ENCODE data around the gene COBLL1. TPM values are rescaled to one million over a fixed set of nuclear protein-coding genes. Genes with fewer than 3 reads are reported as not detected.
A peak's percentile ranks its signal among the peaks of the same experiment; 100 is the strongest.

The COBLL1 gene
- total RNA-seq, 1 experiment from 2014 or later = 0.04 TPM

GRCh38 chr2:164722616-164723338 is 118.8 kb downstream of the COBLL1 start:
- Histone ChIP-seq H3K79me2 (ENCODE audit: low read length) (no peaks in the 10 kb centered on the region), H3K4me3 (ENCODE audit: low read length) (no peak overlapping the region), H3K4me1 (ENCODE audit: low read length) (no peaks in the 10 kb centered on the region), H4K20me1 (ENCODE audit: insufficient read depth, low read depth, low read length) (no peaks in the 10 kb centered on the region), H2AFZ (ENCODE audit: low read length) (no peak overlapping the region), H3K9ac (ENCODE audit: low read length) (no peak overlapping the region), H3K27me3 (ENCODE audit: low read length) (no peaks in the 10 kb centered on the region), H3K36me3 (ENCODE audit: insufficient read depth, low read length) (no peaks in the 10 kb centered on the region), H3K4me2 (ENCODE audit: low read depth, low read length, poor library complexity, severe bottlenecking) (no peak overlapping the region), H3K9me2 (replicated peaks; ENCODE audit: insufficient read depth, low read length) (no peaks in the 10 kb centered on the region), H3K27ac (ENCODE audit: low read length) (no peak overlapping the region), H3K9me3 (ENCODE audit: low read length) (no peaks in the 10 kb centered on the region)
- no peak for DNase-seq

GRCh38 chr2:164721430-164721829 is 120.2 kb downstream of the COBLL1 start:
- DNase-seq = no peak
- Histone ChIP-seq H2AFZ (ENCODE audit: low read length) (no peak overlapping the region), H3K4me1 (ENCODE audit: low read length) (no peaks in the 10 kb centered on the region), H3K9me3 (ENCODE audit: low read length) (no peaks in the 10 kb centered on the region), H3K4me3 (ENCODE audit: low read length) (no peak overlapping the region), H3K27me3 (ENCODE audit: low read length) (no peaks in the 10 kb centered on the region), H3K9ac (ENCODE audit: low read length) (no peak overlapping the region), H3K36me3 (ENCODE audit: insufficient read depth, low read length) (no peaks in the 10 kb centered on the region), H3K9me2 (replicated peaks; ENCODE audit: insufficient read depth, low read length) (no peaks in the 10 kb centered on the region), H4K20me1 (ENCODE audit: insufficient read depth, low read depth, low read length) (no peaks in the 10 kb centered on the region), H3K4me2 (ENCODE audit: low read depth, low read length, poor library complexity, severe bottlenecking) (no peak overlapping the region), H3K79me2 (ENCODE audit: low read length) (no peaks in the 10 kb centered on the region), H3K27ac (ENCODE audit: low read length) (no peak overlapping the region)

GRCh38 chr2:164719996-164720941 is 121.4 kb downstream of the COBLL1 start:
- Histone ChIP-seq H3K9ac (ENCODE audit: low read length) (no peak overlapping the region), H4K20me1 (ENCODE audit: insufficient read depth, low read depth, low read length) (no peaks in the 10 kb centered on the region), H3K4me1 (ENCODE audit: low read length) (no peaks in the 10 kb centered on the region), H3K4me3 (ENCODE audit: low read length) (no peak overlapping the region), H3K27ac (ENCODE audit: low read length) (no peak overlapping the region), H3K79me2 (ENCODE audit: low read length) (no peaks in the 10 kb centered on the region), H3K27me3 (ENCODE audit: low read length) (no peaks in the 10 kb centered on the region), H3K36me3 (ENCODE audit: insufficient read depth, low read length) (no peaks in the 10 kb centered on the region), H3K9me2 (replicated peaks; ENCODE audit: insufficient read depth, low read length) (no peaks in the 10 kb centered on the region), H3K9me3 (ENCODE audit: low read length) (no peaks in the 10 kb centered on the region), H3K4me2 (ENCODE audit: low read depth, low read length, poor library complexity, severe bottlenecking) (no peak overlapping the region), H2AFZ (ENCODE audit: low read length) (no peak overlapping the region)
- no peak for DNase-seq

- Histone ChIP-seq H3K4me1 (ENCODE audit: low read length) (no peaks in the 10 kb centered on the region), H3K36me3 (ENCODE audit: insufficient read depth, low read length) (no peaks in the 10 kb centered on the region)
Observed at GRCh38 chr2:164717000-164717803, 124.4 kb downstream of the COBLL1 start.

GRCh38 chr2:164714471-164714870 is 127.2 kb downstream of the COBLL1 start:
- Histone ChIP-seq H4K20me1 (ENCODE audit: insufficient read depth, low read depth, low read length) (no peaks in the 10 kb centered on the region), H3K4me1 (ENCODE audit: low read length) (no peaks in the 10 kb centered on the region), H3K4me3 (ENCODE audit: low read length) (no peak overlapping the region), H2AFZ (ENCODE audit: low read length) (no peak overlapping the region), H3K9ac (ENCODE audit: low read length) (no peak overlapping the region), H3K36me3 (ENCODE audit: insufficient read depth, low read length) (no peaks in the 10 kb centered on the region), H3K27ac (ENCODE audit: low read length) (no peak overlapping the region), H3K79me2 (ENCODE audit: low read length) (no peaks in the 10 kb centered on the region), H3K4me2 (ENCODE audit: low read depth, low read length, poor library complexity, severe bottlenecking) (no peak overlapping the region), H3K9me2 (replicated peaks; ENCODE audit: insufficient read depth, low read length) (no peaks in the 10 kb centered on the region), H3K9me3 (ENCODE audit: low read length) (no peaks in the 10 kb centered on the region), H3K27me3 (ENCODE audit: low read length) (no peaks in the 10 kb centered on the region)
- no peak for DNase-seq

More at GRCh38 chr2:164717000-164717803, 124.4 kb downstream of the COBLL1 start:
- H3K27me3 ChIP-seq (ENCODE audit: low read length) = no peaks in the 10 kb centered on the region
- peak; percentile 64 for DNase-seq
- no peaks in the 10 kb centered on the region for H3K9me3 ChIP-seq (ENCODE audit: low read length)
- H3K79me2 ChIP-seq (ENCODE audit: low read length) = no peaks in the 10 kb centered on the region
- no peak overlapping the region for H3K9ac ChIP-seq (ENCODE audit: low read length)
- no peaks in the 10 kb centered on the region for H3K9me2 ChIP-seq (replicated peaks; ENCODE audit: insufficient read depth, low read length)
- H4K20me1 ChIP-seq (ENCODE audit: insufficient read depth, low read depth, low read length) = no peaks in the 10 kb centered on the region
- H3K4me3 ChIP-seq (ENCODE audit: low read length) = no peak overlapping the region
- H2AFZ ChIP-seq (ENCODE audit: low read length) = no peak overlapping the region
- H3K4me2 ChIP-seq (ENCODE audit: low read depth, low read length, poor library complexity, severe bottlenecking) = no peak overlapping the region
- no peak overlapping the region for H3K27ac ChIP-seq (ENCODE audit: low read length)

- no peak for DNase-seq
- Histone ChIP-seq H3K9me2 (replicated peaks; ENCODE audit: insufficient read depth, low read length) (no peaks in the 10 kb centered on the region), H4K20me1 (ENCODE audit: insufficient read depth, low read depth, low read length) (no peaks in the 10 kb centered on the region), H3K4me1 (ENCODE audit: low read length) (no peaks in the 10 kb centered on the region), H3K27me3 (ENCODE audit: low read length) (no peaks in the 10 kb centered on the region), H3K9me3 (ENCODE audit: low read length) (no peaks in the 10 kb centered on the region), H3K9ac (ENCODE audit: low read length) (no peak overlapping the region), H3K79me2 (ENCODE audit: low read length) (no peaks in the 10 kb centered on the region), H2AFZ (ENCODE audit: low read length) (no peak overlapping the region), H3K4me2 (ENCODE audit: low read depth, low read length, poor library complexity, severe bottlenecking) (no peak overlapping the region), H3K27ac (ENCODE audit: low read length) (no peak overlapping the region), H3K4me3 (ENCODE audit: low read length) (no peak overlapping the region), H3K36me3 (ENCODE audit: insufficient read depth, low read length) (no peaks in the 10 kb centered on the region)
Observed at GRCh38 chr2:164711766-164712138, 129.9 kb downstream of the COBLL1 start.

GRCh38 chr2:164710837-164711765 is 130.5 kb downstream of the COBLL1 start:
- Histone ChIP-seq H3K36me3 (ENCODE audit: insufficient read depth, low read length) (no peaks in the 10 kb centered on the region), H3K4me3 (ENCODE audit: low read length) (no peak overlapping the region), H3K79me2 (ENCODE audit: low read length) (no peaks in the 10 kb centered on the region), H3K9me3 (ENCODE audit: low read length) (no peaks in the 10 kb centered on the region), H3K4me2 (ENCODE audit: low read depth, low read length, poor library complexity, severe bottlenecking) (no peak overlapping the region), H3K9me2 (replicated peaks; ENCODE audit: insufficient read depth, low read length) (no peaks in the 10 kb centered on the region), H2AFZ (ENCODE audit: low read length) (no peak overlapping the region), H4K20me1 (ENCODE audit: insufficient read depth, low read depth, low read length) (no peaks in the 10 kb centered on the region), H3K27me3 (ENCODE audit: low read length) (no peaks in the 10 kb centered on the region), H3K4me1 (ENCODE audit: low read length) (no peaks in the 10 kb centered on the region), H3K27ac (ENCODE audit: low read length) (no peak overlapping the region), H3K9ac (ENCODE audit: low read length) (no peak overlapping the region)
- no peak for DNase-seq
